ENCODE results near the gene KLHL17.
"Not testable (repeated sequence)": the region's sequence is repeated elsewhere in the genome, so short reads cannot be mapped to it uniquely, and the experiment has no call there.

KLHL17 gene

GRCh38 chr1:982765-983436, 22.5 kb downstream of the KLHL17 start:
- DNase-seq, result no peak

GRCh38 chr1:983798-984475, 23.6 kb downstream of the KLHL17 start:
- DNase-seq, result peak; percentile 48 to 64

DNA sequence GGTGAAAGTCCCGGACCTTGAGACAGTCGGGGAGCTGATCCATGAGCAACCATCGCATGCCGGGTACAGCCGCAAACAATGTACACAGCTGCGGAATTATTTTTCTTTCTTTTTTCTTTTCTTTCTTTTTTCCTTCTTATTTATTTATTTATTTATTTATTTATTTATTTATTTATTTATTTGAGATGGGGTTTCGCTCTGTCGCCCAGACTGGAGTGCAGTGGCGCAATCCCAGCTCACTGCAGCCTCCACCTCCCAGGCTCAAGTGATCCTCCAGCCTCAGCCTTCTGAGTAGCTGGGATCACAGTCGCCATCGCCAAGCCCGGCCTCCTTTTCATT, 24.1 kb downstream of the KLHL17 start:
- no peak for DNase-seq

GRCh38 chr1:985126-985525, 24.7 kb downstream of the KLHL17 start:
- DNase-seq, result no peak

DNA sequence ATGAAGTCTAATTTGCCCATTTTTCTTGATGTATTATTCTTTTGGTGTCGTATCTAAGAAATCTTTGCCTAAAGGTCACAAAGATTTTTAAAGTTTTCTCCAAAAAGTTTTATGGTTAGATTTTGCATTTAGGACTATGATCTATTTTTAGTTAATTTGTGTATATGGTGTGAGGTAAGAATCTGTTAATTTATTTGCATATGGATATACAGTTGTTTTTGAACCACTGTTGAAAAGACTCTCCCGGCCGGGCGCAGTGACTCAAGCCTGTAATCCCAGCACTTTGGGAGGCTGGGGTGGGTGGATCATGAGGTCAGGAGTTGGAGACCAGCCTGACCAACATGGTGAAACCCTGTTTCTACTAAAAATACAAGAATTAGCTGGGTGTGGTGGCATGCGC, 27.7 kb downstream of the KLHL17 start:
- DNase-seq, result not testable (repeated sequence)

DNA sequence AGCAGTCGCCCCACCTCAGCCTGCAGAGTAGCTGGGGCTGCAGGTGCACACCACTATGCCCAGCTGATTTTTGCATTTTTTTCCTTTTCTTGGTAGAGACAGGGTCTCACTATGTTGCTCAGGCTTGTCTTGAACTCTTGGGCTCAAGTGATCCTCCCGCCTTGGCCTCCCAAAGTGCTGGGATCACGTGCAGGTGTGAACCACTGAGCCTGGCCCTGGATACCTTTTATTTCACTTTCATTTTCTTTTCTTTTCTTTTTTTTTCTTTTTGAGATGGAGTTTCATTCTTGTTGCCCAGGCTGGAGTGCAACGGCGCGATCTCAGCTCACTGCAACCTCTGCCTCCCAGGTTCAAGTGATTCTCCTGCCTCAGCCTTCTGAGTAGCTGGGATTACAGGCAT, 30.9 kb downstream of the KLHL17 start:
- DNase-seq, result not testable (repeated sequence)

- no peak for DNase-seq
Measured at GRCh38 chr1:991895-992294, 31.5 kb downstream of the KLHL17 start.

DNA sequence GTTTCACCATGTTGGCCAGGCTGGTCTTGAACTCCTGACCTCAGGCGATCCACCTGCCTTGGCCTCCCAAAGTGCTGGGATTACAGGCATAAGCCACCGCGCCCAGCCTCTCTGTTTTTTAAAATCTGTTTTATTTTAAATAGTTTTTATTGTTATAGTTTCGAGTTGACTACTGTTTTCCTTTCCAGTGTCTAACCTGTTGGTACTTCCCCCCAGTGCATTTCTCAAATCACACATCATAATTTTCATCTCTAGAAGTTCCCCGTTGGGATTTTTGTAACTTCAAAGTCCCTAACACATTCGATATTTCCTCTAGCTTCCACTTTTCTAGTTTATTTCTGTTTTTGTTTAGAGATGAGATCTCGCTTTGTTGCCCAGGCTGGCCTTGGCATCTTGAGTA, 32.0 kb downstream of the KLHL17 start:
- no peak for DNase-seq

DNA sequence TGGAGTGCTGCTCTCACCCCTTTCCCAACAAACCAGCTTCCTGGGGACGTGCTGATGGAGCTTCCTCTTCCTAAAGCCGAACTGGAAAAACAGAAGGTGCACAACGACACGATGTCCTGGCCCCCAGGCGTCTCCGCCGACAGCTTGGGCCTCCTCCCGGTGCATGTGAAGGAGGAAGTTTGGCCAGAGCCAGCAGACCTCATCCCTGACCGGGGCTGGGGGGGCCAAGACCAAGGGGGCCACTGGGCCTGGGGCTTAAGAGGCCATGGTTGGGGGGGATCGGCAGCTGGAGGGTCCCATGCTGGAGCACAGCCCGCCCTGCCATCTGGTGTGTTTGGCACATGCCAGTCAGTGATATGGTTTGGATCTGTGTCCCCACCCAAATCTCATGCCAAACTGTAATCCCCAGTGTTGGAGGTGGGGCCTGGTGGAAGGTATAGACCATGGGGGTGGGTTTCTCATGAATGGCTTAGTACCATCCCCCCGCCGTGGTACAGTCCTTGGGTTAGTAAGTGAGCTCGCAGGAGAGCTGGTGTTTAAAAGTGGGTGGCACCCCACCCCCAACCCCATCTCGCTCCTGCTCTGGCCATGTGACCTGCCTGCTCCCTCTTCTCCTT, 33.1 kb downstream of the KLHL17 start:
- no peak for DNase-seq

GRCh38 chr1:994546-994945, 34.2 kb downstream of the KLHL17 start:
- DNase-seq, result not testable (repeated sequence)

DNA sequence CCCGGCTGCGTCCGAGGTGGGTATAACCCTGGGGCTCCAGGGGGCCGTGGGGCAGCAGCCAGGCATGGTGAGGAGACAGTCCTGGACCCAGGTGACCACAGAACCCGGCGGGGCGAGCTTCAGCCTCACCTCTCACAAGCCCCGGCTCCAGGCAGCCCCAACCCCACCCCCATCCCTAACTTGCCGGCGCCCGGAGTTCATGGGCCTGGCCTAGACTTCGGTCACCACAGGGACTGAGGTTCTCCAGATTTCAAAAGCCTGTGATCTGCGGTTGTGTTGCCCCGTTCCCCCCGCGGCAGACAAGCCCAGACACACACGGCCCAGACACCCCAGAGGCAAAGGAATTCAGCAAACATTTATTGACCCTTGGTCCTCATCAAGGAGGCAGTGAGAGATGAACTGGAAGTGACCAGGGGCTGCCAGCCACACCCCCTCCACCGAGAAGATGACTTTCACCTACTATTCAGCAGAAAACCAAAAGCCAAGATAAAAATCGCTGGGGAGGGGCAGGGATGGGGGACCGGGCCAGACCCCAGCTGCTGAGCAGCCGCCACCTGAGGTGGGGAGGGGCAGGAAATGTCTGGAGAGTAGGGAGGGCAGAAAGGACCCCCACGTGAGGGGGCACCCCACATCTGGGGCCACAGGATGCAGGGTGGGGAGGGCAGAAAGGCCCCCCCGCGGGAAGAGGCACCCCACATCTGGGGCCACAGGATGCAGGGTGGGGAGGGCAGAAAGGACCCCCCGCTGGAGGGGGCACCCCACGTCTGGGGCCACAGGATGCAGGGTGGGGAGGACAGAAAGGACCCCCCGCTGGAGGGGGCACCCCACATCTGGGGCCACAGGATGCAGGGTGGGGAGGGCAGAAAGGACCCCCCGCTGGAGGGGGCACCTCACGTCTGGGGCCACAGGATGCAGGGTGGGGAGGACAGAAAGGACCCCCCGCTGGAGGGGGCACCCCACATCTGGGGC, 35.6 kb downstream of the KLHL17 start:
- no peak for DNase-seq

DNA sequence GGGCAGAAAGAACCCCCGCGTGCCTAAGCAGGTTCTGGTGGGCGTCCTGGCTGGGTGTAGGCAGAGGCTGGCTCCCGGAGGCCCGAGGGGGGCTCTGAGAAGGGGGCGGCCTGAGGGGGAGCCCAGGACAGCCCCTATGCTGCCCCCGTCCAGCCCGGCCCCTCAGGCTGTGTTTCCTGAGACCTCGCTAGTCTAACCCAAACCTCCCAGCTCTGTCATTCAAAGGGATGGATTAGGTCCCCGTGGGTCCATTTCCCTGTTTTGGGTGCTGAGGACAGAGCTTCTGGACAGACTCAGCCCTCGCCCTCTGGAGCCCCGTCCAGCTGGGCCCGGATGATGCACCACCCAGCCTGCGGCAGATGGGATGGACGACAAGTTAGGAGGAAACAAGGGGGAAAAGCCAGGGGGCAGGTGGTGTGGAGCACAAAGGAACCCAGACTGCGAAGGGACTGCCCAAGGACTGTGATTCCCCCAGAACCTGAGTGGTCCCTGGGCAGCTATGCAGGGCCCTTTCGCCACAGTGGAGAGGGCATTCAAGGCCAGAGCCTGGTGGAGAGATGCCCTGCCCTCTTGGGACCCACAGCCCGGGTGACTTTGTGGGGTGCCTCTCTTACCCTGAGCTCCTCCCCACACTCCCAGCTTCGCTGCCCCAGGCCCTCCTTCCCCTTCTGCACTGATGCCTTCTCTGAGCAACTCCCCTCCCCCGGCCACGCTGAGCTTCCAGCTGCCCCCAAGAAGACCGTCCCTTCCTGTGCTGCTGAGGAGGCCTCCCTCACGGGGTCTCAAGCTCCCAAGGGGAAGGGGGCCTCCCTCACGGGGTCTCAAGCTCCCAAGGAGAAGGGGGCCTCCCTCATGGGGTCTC, 36.7 kb downstream of the KLHL17 start:
- DNase-seq, result no peak

DNA sequence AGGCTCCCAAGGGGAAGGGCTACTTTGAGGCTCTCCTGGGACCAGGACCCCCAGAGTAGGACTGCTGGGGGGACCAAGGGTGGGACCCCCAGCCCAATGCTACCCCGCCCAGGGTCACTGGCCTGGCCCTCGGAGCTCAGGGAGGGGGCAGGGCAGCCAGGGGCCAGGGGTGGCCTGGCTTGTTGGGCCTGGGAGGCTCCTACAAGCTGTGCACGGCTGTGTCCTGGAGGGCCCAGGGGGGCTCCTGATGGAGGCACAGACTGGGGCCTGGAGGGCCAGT, 37.3 kb downstream of the KLHL17 start:
- DNase-seq, result no peak

- no peak for DNase-seq
Measured at GRCh38 chr1:997993-998744, 37.8 kb downstream of the KLHL17 start.

DNA sequence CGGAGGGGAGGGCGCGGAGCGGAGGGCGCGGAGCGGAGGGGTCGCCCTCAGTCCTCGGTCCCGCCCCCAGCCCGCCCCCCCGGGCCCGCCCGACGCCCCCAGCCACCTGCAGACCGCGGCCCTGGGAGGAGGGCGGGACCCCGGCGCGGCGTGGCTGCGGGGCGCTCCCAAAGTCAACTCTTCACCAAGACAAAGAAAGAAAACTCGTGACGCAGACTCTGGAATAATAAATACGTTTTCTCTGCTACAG, 38.3 kb downstream of the KLHL17 start:
- peak in 1 of 2 donors; percentile 32 for DNase-seq

DNA sequence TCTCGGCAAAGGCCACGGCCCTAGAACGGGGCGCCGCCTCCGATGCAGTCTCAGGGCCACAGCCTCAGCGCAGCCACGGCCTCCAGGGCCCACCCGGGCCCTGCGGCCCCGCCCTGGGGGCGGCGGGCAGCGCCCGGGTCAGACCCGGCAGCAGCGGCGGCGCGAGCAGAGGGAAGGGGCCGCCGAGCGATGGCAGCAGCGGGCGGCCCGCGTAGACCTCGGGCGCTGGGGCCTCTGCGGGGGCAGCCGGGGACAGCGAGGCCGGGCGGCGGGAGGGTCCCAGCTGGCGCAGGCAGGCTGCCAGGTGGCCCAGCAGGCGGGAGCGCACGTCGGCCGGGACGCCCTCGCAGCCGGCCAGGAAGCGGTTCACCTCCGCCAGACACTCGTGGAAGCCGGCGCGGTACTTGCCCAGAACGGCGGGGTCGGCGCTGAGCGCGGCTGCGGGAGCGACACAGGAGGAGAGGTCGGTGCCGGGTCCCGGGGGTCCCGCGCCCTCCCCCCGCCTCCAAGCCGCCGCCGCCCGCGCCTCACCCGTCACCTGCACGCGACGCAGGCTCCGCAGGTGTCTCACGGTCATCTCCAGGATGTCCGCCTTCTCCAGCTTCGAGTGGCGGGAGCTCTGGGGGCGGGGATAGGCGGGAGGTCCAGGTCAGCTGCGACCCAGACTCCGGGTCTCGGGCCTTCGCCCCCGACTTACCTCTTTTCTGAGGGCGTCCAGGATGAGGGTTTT, 38.8 kb downstream of the KLHL17 start:
- peak in 1 of 2 donors; percentile 46 for DNase-seq

DNA sequence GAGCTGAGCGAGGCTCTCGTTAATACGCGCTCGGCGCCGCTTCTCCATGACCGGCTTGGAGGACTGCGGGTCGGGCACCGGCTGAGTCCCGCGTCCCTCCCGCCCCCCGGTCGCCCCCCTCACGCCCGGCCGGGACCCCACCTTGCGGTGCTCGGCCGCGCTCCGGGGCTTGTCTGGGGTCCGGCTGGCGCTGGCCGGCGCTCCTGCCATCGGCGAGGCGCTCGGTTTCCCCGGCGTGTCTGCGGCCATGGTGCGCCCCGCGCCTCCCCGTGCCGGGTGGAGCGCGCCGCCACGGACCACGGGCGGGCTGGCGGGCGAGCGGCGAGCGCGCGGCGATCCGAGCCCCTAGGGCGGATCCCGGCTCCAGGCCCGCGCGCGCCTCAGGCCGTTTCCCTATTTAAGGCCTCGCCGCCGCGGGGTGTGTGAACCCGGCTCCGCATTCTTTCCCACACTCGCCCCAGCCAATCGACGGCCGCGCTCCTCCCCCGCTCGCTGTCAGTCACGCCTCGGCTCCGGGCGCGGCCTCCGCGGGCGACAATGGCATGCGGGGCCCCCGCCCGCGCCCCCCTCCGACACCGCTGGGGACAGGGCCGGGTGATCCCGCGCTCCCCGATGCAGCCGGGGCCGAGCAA, 39.5 kb downstream of the KLHL17 start, which contains the start of gene HES4:
HES4 (minus strand) TSS at position 373 of the 632 bp plus-strand sequence; CDS start at position 249, 124 bp downstream.
- peak; percentile 73 to 77 for DNase-seq

GRCh38 chr1:1000357-1001056, 40.1 kb downstream of the KLHL17 start:
- DNase-seq, result peak; percentile 81 to 83

DNA sequence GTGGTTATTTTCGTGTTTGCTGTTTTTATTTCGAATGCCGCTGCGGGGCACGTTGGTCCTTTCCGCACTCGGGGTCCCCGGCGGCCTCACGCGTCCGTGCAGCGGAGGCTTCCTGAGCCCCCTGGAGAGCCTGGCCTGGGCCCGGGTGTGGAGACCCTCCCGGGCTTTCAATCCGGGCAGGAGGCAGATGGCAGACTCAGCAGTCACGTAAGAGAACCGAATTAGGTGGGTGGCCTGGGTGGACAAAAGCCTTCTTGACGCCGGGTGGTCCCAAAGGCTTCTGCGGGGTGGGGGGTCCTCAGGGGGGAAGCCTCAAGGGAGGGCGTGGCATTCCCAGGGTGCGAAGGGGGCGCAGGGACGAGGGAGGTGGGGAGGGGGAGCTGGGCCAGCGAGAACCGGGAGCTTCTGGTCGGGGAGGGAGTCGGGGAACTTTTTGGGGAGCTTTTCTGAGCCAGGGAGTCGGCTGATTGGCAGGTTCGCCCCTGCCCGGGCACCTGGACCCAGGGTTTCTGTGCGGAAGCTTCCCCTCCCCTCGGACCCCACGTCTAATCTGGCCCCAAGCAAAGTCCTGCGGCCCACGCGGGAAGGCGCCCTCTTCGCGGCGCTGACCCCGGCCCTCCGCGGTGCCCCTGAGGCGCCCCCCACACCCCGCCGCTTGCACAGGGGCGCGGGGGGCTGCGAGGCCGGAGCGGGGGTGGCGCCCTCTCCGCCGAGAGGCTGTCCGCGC, 40.8 kb downstream of the KLHL17 start:
- DNase-seq, result no peak

Data from CD4-positive, alpha-beta T cell treated with Interferon alpha-2 for 1 hour (primary cell).